Measurements from ENCODE around the gene POLG.

Gene POLG

DNA sequence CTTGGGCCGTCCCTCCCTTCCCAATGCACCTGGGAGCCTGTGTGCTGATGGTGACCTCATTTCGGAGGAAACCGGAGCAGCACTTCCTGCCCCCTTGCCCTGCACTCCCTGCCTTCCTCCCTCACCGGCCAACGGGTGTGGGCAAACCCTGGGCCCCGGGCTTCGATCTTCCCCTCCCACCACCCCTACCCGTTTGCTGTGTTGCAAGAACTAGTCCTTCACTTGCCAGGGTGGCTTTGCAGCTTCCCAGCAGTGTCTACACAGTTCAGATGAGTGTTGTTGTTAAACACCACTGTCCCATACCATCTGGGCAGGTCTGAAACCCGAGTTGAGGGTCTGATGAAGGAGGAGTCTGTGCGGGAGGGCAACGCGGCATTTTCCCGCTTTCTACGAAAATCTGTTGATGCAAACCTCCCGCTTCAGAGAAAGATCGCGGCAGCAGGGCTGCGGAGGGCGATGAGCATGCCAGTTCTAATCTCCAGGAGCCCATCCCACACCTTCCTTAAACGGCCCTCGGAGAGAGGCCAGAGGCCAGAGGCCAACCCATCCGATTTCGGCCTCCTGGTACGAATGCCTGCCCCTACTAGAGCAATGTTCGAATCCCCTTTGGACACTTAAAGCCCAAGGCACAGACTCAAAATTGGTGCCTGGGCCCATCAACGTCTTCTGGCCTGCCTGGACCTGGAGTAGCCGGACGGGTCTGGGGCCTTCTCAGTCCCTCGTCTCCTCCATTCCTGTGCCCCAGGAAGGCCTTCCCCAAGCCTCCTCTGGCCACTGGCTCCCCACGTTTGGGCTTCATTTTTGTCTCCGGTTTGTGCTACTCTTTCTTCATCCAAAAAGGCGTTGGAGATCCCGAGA, 35.7 kb upstream of the POLG start:
- DNase-seq (ENCODE audit: low read depth): no peak

DNA sequence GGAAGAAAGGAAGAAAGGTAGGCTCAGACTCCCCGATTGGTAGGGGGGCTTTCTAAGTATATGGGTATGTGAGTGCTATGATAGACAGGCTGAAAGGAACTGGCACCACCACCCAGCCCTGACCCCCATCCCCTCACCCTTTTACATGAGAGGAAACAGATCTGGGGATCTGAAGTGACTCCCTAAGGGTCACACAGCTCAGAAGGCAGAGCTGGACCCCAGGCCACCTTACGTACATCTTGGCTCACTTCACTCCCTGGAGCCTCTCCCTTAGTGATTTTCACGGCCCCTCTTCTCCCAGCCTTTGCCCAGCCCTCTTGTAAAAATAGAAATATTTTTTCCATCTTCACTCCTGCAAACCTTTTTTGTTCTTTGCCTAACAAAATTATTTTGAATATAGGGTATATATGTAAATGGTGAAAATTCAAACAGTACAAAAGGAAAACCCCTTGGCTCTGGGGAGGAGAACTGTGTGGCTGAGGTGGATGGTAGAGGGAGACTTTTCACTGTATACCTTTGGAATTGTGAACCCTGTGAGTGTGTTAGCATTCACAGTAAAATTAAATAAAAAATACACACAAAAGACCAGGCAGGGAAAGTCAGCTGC, 34.8 kb upstream of the POLG start:
- DNase-seq (ENCODE audit: low read depth): no peak

DNA sequence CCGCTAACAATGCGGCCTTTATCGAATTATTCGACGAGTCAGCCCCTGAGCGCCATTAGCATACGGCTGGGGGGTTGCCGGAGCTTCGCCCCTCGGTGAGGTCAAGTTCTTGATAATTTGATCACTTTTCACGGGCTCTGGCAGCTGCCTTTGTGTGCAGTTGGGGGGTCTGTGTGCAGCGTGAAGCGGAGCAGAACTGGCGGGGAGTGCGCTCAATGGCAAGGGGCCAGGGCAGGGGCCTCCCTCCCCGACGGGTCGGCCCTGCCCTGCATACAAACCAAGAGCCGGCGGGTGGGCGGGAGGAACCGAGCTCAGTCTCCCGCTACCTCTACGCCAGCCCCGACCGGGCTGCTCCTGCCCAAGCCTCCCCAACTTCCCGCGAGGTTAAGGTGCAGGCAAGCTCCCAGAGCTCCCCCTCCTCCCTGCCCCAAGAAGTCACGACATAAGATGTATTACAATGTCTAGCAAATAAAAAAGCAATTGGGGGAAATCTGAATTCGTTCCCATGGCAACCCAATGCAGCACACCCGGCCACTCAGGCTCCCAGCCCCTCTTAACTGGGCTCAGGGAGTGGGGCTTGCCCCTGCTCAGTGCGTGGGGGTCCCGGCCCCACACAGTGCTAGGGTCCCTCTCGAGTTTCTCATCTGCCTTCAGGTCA, 34.1 kb upstream of the POLG start:
- DNase-seq (ENCODE audit: low read depth): no peak

DNA sequence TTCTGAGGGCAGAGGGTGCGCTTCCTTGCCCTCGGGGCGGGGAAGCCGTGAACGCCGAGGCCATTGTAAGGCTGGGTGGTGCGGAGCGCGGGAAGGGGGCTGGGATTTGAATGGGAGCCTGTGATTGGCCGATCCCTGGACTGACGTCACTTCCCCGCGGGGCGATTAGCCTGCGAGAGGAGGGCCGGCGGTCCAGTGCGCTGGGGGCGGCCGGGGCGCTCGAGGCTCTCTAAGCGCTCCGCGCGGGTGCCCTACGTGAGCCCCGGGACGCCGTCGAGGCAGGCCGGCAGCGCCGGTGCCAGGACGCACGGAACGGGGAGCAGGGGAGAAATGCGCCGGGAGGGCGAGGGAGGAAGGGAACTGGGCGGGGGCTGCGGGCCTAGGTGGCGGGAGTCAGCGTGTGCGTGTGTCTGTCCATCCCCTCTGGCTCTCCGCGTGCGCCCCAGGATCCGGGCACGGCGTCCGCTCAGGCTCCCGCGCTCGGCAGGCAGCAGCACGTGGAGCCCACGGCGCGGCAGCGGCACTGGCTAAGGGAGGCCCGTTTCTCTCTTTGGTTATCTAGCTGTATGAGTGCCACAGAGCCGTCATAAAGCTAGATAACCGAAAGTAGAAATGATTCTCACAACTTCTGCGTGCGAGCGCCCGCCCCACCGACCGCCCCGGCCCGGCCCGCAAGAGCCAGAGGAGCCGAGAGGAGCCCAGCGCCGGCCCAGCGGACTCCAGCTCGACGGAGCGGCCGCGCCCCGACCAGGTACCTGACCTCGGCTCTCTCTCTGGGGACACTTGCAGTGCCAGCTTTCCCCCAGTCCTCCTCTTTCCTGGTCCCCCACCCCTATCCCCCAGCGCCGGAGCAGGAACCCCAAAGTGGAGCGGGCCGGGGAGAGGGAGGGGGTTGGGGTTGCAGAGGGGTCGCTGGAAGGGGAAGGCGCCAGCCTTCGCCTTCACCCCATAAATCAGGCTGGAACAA, 33.1 kb upstream of the POLG start:
- no peak for DNase-seq (ENCODE audit: low read depth)

DNA sequence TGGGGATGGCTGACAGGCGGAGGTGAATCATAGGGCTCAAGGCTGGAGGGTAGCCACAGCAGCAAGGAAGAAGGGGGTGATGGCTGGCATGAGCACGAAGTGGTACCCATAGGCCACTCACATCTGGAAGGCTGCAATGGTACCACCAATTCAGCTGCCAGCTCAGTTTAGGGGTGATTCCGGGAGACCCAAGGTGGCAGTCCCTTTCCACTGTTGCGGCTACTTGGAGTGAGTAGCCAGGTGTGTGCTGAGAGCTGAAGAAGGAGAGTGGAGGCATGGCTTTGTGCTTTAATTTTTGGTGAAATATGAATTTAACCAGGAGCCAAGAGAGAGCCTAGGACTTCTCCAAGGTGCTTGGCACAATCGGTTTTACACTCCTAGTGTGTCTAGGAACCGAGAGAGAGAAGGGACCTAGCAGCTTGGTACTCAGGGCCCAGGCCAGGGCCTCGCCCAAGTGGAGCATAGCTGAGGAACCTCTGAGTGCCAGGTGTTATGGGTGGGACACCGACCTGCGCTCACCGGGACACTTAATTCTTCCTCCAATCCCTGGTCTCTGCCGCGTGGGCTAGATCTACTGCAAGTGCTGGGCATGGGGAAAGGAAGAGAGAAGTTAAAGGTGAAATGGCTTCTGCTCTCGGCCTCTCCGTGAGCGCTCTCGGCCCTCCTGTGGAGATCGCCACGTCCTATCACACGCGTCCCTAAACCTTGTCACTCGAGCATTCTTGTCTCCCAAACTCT, 32.2 kb upstream of the POLG start:
- no peak for DNase-seq (ENCODE audit: low read depth)

DNA sequence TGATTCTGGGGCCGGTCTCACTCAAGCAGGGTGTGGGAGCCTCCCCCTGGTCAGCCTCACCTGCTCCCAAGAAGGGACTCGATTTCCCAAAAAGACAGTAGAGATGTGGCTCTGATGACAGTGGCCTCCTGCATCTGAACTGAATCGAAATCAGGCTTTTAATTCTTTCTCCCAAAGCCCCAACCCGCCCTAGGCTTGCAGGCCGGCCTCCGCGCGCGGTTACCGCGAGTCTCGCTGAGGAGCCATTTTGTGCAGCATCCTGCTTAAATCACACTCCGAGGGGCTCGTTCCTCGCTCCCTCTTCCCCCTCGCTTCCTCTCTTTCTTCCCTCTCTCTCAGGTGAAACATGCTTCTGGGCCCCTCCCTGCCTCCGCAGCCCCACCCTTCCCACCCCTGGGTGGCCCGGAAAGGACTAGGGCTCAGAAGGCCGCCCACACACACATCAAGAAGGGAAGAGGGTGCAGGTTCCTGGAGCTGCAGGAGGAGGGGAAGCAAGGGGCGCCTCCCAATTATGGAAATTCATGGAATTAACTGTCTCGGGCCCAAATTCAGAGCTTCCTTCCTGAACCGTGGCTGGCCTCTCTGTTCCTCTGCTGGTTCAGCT, 30.9 kb upstream of the POLG start:
- DNase-seq (ENCODE audit: low read depth): no peak

DNA sequence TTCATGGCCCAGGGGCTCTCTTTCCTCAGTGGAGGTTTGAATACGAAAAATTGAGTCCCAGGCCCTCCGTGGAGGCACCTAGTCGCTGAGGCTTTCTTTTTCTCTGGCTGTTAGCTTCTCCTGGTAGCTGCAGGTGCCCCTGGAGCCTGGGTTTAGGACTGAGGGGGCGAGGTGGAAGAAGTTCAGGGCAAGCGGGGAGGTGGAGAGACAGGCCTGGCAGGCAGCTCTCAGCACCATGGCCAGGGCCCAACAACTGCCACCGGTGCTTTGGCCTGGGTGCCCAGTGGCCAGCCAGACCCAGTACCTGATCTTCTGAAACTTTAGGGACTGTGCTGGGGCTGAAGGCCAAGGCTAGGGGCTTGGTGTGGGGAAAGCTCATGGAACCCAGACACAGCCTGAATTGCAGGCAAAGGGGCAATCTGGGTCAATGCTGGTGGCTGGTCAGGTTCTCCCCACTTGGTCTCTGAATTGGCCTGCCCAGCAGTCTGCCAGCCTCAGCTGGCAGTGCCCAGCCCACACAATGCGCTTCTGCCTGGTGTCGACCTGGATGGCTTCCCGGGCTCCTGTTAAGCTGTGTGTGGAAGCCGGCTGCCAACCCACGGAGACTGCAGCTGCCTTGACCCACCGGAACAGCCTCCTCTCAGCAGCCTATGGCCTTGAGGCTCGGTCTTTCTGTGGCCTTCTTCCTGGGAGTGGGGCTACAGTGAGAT, 30.3 kb upstream of the POLG start:
- no peak for DNase-seq (ENCODE audit: low read depth)

DNA sequence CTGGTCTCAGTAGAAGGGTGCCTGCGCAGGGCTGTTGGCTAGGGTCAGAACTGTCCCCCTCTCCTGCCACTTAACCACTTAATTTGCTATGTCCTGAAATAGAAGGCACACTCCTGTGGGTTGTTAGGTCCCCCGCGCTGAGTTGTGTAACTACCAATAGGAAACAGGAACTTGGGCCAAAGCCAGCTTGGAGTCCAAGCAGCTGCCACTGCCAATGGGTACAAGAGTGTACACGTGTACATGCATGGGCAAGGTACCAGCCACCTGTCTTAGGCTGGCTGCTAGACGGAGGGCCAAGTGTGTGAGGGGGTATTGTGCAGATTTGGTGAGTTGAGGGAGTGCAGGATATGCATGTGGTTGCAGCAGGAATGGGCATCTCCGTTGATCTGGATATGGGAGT, 29.7 kb upstream of the POLG start:
- DNase-seq (ENCODE audit: low read depth): no peak

DNA sequence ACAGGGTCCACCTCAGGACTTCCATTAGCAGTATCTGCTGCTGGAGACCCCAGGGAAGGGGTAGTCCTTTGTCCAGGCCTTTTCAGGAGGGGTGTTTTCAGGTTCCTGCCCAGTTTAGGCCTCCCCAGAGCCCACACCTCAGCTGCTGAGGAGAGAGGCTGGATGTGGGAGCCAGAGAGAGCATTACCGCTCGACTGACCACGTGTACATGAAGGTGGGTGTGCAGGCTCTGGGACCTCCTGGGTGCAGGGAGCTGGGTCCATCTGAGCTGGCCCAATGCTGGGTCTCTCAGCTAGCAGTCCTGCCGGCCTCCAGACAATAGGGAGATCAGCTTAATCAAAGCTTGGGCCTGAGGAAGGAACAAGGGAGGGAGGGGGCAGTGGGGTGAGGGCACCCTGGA, 29.1 kb upstream of the POLG start:
- no peak for DNase-seq (ENCODE audit: low read depth)

DNA sequence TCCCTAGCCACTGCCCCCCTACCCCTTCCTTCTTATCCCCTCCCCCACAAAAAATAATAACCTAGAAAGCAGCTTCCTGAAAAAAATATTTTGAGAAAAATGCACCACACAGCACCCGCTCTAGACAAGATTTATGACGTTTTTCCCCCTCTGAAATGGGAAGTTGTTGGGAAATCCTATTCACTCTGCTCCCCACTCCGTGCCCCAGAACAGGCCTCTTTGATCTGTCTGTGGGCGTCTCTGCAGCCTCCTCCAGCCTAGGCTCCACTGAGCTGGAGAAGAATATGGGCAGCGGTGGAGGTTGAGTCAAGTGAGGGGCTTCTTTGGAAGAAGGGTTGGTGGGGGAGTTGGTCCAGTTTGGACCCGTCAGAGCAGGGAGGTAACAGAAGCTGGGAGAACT, 28.5 kb upstream of the POLG start:
- DNase-seq (ENCODE audit: low read depth): no peak

DNA sequence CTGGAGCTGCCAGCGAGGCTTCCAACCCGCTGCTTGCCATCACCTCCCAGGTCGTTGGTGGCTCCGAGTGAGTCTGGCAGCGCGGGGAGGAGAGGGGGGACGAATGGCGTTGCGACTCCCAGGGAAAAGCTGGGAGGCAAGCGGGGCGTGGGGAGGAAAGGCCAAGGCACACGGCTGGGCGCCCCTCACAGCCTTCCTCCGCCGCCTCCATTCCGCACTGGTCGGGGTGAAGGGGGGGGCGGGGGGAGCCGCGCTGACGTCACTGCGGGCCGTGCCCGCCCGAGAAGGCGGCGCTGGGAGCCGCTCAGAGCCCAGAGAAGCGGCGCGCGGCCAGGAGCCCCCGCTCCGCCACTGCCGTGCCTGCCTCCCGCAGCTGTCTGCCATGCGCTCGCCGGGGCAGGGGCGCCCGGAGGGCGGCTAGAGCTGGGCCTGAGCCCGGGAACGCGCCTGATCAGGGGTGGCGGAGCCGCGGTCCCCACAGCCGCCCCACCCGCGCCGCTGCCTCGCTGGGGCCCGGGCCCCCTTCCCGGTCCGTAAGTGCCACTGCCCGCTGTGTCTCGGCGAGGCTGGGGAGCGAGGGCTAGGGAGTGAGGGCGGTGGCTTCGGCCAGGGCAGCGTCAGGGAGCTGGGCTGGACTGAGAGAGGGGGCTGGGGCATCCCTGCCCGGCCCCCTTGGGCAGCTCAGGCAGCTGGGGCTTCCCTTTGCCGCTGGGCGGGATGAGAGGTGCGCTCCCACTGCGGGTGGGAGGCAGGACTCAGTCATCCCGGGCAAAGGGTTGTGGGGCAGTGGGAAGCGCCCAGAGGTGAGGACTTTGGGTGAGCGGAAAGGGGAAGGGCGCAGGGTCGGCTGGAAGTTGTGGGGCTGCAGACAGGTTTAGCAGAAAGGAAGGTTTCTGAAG, 27.8 kb upstream of the POLG start:
- no peak for DNase-seq (ENCODE audit: low read depth)

DNA sequence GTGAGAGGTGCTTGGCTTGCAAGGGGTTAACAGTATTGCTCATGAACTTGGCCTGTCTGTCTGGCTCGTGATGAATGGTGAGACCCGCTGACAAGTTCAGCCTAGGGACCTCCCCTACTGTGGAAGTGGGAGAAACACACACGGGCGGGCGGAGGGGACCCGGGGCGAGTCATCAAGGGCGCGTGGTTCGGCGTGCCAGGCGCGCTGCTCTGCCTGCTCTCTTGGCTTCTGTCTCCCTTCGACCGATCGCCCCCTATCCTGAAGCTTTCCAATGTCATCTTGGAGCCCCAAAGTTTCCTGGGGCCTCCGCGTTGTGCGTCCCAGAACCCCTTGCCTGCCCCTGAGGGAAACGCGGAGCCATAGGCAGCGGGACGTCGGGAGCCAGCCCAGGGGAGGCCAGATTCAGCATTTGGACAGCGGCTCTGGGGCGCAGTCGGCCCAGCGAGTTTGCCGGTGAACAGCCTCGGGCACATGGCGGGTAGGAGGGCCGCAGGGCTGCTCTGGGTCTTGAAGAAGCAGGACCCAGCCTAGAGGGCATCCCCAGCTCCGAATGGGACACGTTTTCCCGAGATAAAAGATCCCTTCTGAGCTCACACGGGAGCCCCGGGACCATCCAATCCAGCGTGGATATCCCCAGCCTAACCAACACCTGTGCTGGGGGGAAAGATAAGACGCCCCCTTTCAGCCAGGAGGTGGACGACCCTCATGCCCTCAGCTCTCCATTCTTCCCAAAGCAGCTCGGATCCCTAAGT, 27.0 kb upstream of the POLG start:
- peak; percentile 49 for DNase-seq (ENCODE audit: low read depth)

DNA sequence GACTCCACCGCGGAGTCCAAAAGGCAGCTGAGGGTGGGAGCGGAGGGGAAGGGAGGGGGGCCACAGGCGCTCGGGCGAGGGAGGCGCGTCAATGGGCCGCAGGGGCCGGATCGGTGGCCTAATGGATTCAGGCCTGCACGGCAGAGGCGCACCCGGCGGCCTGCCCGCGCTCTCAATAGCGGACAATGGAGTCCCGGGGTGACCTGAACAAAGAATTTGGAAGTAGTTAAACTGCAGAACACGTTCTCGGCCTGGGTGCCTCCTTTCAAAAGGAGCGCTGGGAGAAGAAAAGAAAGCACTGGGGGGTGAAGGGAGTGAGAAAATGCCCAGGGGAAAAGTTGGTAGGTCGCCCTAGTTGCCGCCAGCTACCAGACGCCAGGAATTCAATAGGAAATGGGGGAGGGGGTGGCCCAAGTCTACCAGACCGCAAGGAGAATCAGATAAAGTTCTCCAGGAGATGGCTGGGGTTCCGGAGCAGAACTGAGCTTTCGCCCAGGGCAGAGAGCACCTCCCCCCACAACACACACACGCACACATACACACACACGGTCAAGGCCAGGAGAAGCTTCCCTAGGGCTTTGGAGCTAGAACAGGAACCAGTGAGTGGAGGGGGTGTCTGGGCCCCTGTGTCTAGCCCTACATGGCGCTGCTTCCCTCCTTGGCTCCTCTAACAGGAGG, 25.8 kb upstream of the POLG start:
- no peak for DNase-seq (ENCODE audit: low read depth)

DNA sequence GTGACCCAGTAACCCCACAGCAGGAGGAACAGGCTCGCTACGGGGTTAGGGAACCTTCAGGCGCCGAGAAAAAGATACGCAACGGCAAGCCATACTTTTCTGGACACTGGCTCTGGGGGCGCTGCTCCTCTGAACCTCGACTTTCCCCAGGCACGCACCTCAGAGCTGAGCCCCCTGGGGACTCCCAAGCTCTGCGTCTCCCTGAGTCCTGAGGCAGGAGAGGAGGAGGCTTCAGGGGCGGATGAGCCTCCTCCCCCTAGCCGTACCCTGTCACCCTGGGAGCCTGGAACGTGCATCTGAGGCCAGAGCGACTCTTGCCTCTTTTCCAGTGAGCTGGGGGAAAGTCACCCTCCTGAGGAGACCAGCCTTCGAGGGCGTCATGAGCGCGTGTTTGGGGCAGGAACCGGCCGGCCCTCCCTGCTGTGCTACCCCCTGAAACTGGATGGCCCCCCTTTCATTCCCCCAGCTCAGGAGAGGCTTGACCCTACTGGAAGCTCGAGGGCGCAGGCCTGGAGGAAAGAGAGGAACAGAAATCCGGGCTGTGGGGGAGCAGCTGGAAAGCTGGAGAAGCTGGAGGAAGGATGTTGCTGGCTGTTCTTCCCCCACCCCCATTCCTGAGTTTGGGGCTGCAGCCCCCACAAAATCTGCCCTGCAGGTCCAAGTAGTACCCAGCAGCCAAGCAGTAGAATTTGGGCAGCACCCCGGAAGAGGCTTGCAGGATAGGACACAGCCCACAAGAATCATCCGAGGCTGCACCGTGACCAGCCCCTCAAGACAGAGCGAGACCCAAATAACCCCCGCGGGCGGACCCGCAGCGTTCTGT, 25.1 kb upstream of the POLG start:
- DNase-seq (ENCODE audit: low read depth): no peak

DNA sequence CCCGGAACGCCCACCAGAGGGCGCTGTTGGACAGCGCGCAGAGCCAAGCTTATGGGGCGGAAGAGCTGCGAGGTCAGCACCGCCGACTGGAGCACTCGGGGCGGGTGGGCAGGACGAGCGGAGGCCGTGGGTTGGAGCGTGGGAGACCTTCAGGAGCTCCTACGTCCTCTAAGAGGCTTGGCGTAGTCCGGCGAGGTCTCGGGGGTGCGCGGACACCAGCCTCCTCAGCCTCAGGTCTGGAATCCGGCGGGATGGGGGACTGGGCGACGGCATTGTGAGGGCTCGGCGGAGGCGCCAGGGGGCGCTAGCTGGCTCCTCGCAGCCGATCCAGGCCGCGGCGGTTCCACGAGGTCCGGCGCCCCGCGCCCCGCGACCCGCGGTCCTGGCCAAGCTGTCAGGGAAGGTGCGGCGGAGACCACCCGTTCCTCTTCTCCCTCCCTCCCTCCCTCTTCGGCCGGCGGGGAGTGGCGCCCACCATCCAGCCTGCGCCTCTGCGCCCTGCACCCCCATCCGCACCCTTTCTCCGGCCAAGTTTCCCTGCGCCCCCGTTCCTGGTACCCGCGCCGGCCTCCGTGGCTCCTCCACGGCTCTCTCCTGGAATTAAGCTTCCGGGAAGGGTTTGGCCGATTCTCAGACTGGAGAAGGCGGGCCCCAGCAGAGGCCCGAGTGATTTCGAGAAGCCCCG, 24.3 kb upstream of the POLG start:
- DNase-seq (ENCODE audit: low read depth): peak; percentile 79

DNA sequence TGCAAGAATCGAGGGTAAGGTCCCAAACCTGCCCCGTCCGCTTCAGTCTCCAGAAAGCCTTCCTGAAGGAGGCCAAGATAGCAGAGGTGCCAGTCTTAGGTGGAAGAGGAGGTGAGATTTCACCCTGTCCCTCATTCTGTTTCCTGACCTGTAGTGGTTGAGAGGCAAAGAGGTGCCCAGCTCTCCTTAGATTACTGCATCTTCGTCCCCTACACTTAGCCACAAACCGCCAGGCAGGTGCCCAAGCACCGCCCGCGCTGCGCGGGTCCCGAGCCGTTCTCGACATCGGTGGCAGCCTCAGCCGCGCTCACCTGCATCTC, 23.8 kb upstream of the POLG start:
- no peak for DNase-seq (ENCODE audit: low read depth)
